ENCODE measurements around the gene KCNS1.
A peak's percentile ranks its signal among the peaks of the same experiment; 100 is the strongest.

KCNS1 gene

DNA sequence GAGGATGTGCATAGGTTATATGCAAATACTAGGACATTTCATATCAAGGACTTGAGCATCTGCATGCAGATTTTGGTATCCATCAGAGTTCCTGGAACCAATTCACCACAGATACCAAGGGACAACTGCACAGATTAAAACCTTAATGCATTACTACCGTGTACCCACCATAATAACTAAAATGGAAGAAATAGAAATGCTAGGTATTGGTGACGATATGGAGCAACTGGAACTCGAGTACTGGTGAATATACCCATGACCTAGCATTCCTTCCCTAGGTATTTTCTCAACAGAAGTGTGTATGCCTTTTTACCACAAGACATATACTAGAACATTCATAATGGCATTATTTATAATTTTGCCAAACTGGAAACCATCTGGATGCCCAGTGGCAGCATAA lies 18.5 kb downstream of the KCNS1 start:
- no peak for DNase-seq (ENCODE audit: low read depth in 1 of 2, low spot score in 1 of 2)
- H3K4me3 ChIP-seq (replicated peaks; ENCODE audit: insufficient read depth, low read length): no peak overlapping the region
- no peak overlapping the region for H3K27ac ChIP-seq (replicated peaks)
- H3K27me3 ChIP-seq (ENCODE audit: insufficient read depth, poor library complexity, severe bottlenecking): no peaks in the 10 kb centered on the region
- TF ChIP-seq GABPA (IDR thresholded peaks at IDR 0.05; ENCODE audit: low read depth) (no peak), POLR2AphosphoS5 (IDR thresholded peaks at IDR 0.05; ENCODE audit: low read depth) (no peak), SPI1 (IDR thresholded peaks at IDR 0.05; ENCODE audit: borderline replicate concordance, low read depth) (no peak)
- TF ChIP-seq, protein P1, sequence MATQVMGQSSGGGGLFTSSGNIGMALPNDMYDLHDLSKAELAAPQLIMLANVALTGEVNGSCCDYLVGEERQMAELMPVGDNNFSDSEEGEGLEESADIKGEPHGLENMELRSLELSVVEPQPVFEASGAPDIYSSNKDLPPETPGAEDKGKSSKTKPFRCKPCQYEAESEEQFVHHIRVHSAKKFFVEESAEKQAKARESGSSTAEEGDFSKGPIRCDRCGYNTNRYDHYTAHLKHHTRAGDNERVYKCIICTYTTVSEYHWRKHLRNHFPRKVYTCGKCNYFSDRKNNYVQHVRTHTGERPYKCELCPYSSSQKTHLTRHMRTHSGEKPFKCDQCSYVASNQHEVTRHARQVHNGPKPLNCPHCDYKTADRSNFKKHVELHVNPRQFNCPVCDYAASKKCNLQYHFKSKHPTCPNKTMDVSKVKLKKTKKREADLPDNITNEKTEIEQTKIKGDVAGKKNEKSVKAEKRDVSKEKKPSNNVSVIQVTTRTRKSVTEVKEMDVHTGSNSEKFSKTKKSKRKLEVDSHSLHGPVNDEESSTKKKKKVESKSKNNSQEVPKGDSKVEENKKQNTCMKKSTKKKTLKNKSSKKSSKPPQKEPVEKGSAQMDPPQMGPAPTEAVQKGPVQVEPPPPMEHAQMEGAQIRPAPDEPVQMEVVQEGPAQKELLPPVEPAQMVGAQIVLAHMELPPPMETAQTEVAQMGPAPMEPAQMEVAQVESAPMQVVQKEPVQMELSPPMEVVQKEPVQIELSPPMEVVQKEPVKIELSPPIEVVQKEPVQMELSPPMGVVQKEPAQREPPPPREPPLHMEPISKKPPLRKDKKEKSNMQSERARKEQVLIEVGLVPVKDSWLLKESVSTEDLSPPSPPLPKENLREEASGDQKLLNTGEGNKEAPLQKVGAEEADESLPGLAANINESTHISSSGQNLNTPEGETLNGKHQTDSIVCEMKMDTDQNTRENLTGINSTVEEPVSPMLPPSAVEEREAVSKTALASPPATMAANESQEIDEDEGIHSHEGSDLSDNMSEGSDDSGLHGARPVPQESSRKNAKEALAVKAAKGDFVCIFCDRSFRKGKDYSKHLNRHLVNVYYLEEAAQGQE (IDR thresholded peaks at IDR 0.05; ENCODE audit: insufficient replicate concordance, low read depth): no peak
- TF ChIP-seq, protein P2, sequence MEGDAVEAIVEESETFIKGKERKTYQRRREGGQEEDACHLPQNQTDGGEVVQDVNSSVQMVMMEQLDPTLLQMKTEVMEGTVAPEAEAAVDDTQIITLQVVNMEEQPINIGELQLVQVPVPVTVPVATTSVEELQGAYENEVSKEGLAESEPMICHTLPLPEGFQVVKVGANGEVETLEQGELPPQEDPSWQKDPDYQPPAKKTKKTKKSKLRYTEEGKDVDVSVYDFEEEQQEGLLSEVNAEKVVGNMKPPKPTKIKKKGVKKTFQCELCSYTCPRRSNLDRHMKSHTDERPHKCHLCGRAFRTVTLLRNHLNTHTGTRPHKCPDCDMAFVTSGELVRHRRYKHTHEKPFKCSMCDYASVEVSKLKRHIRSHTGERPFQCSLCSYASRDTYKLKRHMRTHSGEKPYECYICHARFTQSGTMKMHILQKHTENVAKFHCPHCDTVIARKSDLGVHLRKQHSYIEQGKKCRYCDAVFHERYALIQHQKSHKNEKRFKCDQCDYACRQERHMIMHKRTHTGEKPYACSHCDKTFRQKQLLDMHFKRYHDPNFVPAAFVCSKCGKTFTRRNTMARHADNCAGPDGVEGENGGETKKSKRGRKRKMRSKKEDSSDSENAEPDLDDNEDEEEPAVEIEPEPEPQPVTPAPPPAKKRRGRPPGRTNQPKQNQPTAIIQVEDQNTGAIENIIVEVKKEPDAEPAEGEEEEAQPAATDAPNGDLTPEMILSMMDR (IDR thresholded peaks at IDR 0.05; ENCODE audit: insufficient read depth, low read length): no peak

DNA sequence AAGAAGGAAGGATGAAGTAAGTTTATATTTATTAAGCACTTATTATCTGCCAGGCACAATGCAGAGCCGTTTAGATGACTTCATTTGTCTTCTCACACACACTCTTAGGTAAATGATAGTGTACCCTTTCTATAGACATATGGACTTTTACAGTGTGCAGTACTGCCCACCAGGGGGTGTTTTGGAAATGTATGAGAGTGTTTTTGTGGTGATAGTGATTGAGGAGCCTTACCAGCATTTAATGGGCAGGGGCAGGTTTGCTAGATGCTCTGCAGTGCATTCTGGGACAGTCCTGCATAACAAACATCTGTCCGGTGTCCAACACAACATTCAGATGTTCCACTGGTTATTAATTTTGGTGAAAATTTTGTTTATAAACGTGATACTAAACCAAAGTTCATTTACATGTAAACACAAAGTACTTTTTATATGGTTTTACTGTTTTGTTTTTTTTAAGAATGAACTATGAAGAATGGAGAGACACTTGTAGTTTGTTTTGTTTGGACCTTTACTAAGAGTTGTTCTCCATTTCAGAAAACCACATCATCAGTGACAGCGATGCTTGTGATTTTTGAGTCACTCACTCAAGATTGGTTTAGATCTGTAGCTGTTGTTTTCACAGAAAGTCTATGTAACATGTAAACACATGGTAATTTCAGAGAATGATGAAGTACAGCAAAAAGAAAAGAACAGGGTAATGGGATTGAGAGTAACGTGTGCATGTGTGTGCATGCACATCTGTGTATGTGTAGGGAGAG lies 19.9 kb downstream of the KCNS1 start:
- no peak overlapping the region for H3K27ac ChIP-seq (replicated peaks)
- H3K4me3 ChIP-seq (replicated peaks; ENCODE audit: insufficient read depth, low read length): no peak overlapping the region
- H3K27me3 ChIP-seq (ENCODE audit: insufficient read depth, poor library complexity, severe bottlenecking): no peaks in the 10 kb centered on the region
- TF ChIP-seq, protein P2 (IDR thresholded peaks at IDR 0.05; ENCODE audit: insufficient read depth, low read length): peak; percentile 6
- TF ChIP-seq GABPA (IDR thresholded peaks at IDR 0.05; ENCODE audit: low read depth): no peak
- peak in 1 of 2 experiments; percentile 12 for DNase-seq (ENCODE audit: low read depth in 1 of 2, low spot score in 1 of 2)

DNA sequence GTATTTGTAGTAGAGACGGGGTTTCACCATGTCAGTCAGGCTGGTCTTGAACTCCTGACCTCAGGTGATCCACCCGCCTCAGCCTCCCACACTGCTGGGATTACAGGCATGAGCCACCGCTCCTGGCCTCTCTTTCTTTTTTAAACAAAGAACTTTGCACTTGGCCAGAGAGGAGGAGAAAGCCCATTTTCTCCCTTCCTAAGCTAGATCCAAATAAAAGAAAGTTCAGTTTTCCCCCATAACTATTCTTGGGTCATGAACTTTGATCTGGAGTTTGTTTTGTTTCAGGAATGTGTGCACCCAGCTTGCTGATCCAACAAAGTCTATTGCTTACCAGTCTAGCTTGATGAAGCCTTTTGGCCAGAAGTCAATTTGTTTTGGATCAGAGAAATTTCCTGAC lies 23.4 kb downstream of the KCNS1 start:
- Histone ChIP-seq H3K4me3 (replicated peaks; ENCODE audit: insufficient read depth, low read length) (no peak overlapping the region), H3K27me3 (ENCODE audit: insufficient read depth, poor library complexity, severe bottlenecking) (no peaks in the 10 kb centered on the region)
- TF ChIP-seq, protein P2 (IDR thresholded peaks at IDR 0.05; ENCODE audit: insufficient read depth, low read length): no peak
- TF ChIP-seq SPI1 (IDR thresholded peaks at IDR 0.05; ENCODE audit: borderline replicate concordance, low read depth) (no peak), GABPA (IDR thresholded peaks at IDR 0.05; ENCODE audit: low read depth) (no peak), POLR2AphosphoS5 (IDR thresholded peaks at IDR 0.05; ENCODE audit: low read depth) (no peak)
- TF ChIP-seq, protein P1 (IDR thresholded peaks at IDR 0.05; ENCODE audit: insufficient replicate concordance, low read depth): no peak

DNA sequence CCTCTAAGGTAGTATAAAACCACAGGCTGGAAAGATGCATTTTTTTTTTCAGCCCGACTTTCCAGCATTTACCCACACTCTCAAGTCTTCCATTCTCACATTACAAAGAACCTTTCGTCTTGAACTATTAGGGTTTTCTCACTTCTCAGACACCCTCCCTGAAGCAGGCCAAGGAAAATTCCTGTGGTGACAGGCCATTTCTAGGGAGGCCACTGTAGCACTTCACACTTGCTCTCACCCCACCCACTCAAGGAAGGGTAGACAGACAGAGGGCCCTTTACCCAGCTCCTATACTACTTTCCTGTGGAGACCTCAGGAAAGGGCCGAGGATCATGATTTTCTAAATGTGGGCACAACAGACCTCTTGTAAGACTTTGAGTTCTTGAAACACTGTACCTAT lies 27.7 kb downstream of the KCNS1 start:
- TF ChIP-seq, protein P1 (IDR thresholded peaks at IDR 0.05; ENCODE audit: insufficient replicate concordance, low read depth): no peak
- no peak for TF ChIP-seq GABPA (IDR thresholded peaks at IDR 0.05; ENCODE audit: low read depth)
- TF ChIP-seq, protein P2 (IDR thresholded peaks at IDR 0.05; ENCODE audit: insufficient read depth, low read length): no peak
- TF ChIP-seq SPI1 (IDR thresholded peaks at IDR 0.05; ENCODE audit: borderline replicate concordance, low read depth): no peak
- no peak for TF ChIP-seq POLR2AphosphoS5 (IDR thresholded peaks at IDR 0.05; ENCODE audit: low read depth)
- H3K4me3 ChIP-seq (replicated peaks; ENCODE audit: insufficient read depth, low read length): no peak overlapping the region
- no peak overlapping the region for H3K27ac ChIP-seq (replicated peaks)
- H3K27me3 ChIP-seq (ENCODE audit: insufficient read depth, poor library complexity, severe bottlenecking): no peaks in the 10 kb centered on the region
- no peak for DNase-seq (ENCODE audit: low read depth in 1 of 2, low spot score in 1 of 2)

More for the DNA sequence above, 23.4 kb downstream of the KCNS1 start:
- no peak for DNase-seq (ENCODE audit: low read depth in 1 of 2, low spot score in 1 of 2)
- H3K27ac ChIP-seq (replicated peaks): no peak overlapping the region
